Thoracic aorta (tissue), 2 donors: Measurements from ENCODE around the gene DNAJB12. TPM values are rescaled to one million over a fixed set of nuclear protein-coding genes. Genes with fewer than 3 reads are reported as not detected.
A peak's percentile ranks its signal among the peaks of the same experiment; 100 is the strongest.

Experiments
- ATAC-seq: fragments of 150-250 bp; one replicate; pipeline ENCODE4 v1.8.0; 2017; ENCODE audit warnings: low read depth; ENCODE audit not compliant: insufficient number of reproducible peaks, low FRiP score
- DNase-seq: peaks from one replicate; pipeline ENCODE4 v3.0.0-alpha.2; 2020; ENCODE audit warnings: low spot score
- H3K27ac ChIP-seq, 2 donors: fragments of 200-600 bp; sonication (generic); 1 replicate in 1 of 2; 2 replicates in 1 of 2; pipeline ENCODE4 v1.5.1; 2016; ENCODE audit warnings: mild to moderate bottlenecking in 2 of 2, moderate library complexity in 2 of 2
- H3K27me3 ChIP-seq: fragments of 200-600 bp; sonication (generic); replicated peaks from 2 replicates; pipeline ENCODE4 v1.6.0; 2016; ENCODE audit warnings: mild to moderate bottlenecking; ENCODE audit not compliant: insufficient read depth
- H3K36me3 ChIP-seq: fragments of 200-600 bp; sonication (generic); one replicate; pipeline ENCODE4 v1.5.1; 2016
- H3K4me1 ChIP-seq, 2 donors: fragments of 200-600 bp; sonication (generic); 1 replicate in 1 of 2; 2 replicates in 1 of 2; pipeline versions ENCODE4 v1.5.1 to v1.6.0; 2016; ENCODE audit warnings: low read depth in 2 of 2, mild to moderate bottlenecking in 1 of 2; ENCODE audit not compliant: control insufficient read depth in 1 of 2
- H3K4me3 ChIP-seq: fragments of 200-600 bp; sonication (generic); 2 replicates; pipeline ENCODE4 v1.5.1; 2016; ENCODE audit warnings: mild to moderate bottlenecking
- H3K9me3 ChIP-seq: fragments of 200-600 bp; sonication (generic); 2 replicates; pipeline ENCODE4 v1.5.1; 2016
- total RNA-seq, 2 donors: library from RNA; depleted of rRNA; stranded (reverse); fragments of >200 nt; gene quantifications; one replicate each; pipeline versions ENCODE4 v1.1.0 to v1.2.3, GENCODE V29; 2016
- TF ChIP-seq, protein P1 (sequence below): fragments of 200-600 bp; sonication (generic); IDR thresholded peaks from one replicate; pipeline ENCODE4 v1.5.1; 2019; ENCODE audit warnings: antibody characterized with exemption

The DNAJB12 gene
- total RNA-seq, 2 donors from 2014 or later = 33.3 to 39.5 TPM

DNA sequence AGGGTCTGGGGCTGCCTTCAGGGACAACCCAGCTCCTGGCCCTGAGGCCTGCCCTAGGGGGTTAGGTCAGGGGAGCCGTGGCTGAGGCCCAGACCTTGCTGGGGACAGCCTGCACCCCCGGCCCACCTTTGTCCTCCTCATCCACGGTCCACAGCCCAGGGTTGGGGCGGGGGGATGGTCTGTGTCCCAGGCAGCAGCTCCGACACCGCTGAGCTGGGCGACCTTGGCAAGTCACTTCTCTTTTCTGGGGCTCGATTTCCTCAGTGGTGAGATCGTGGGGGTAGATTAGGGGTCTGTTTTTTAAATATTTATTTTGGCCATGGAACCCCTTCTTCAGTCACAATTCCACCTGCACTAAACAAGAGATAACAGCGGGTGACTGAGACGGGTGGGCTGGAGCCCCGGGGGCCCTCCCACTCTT is 30.9 kb downstream of the DNAJB12 start:
- H3K27ac ChIP-seq = no peak overlapping the region
- peaks cover 38 to 52% of the 10 kb centered on the region in 2 donors for H3K4me1 ChIP-seq
- DNase-seq = no peak
- H3K36me3 ChIP-seq = no peaks in the 10 kb centered on the region
- no peaks in the 10 kb centered on the region for H3K9me3 ChIP-seq
- TF ChIP-seq, protein P1, sequence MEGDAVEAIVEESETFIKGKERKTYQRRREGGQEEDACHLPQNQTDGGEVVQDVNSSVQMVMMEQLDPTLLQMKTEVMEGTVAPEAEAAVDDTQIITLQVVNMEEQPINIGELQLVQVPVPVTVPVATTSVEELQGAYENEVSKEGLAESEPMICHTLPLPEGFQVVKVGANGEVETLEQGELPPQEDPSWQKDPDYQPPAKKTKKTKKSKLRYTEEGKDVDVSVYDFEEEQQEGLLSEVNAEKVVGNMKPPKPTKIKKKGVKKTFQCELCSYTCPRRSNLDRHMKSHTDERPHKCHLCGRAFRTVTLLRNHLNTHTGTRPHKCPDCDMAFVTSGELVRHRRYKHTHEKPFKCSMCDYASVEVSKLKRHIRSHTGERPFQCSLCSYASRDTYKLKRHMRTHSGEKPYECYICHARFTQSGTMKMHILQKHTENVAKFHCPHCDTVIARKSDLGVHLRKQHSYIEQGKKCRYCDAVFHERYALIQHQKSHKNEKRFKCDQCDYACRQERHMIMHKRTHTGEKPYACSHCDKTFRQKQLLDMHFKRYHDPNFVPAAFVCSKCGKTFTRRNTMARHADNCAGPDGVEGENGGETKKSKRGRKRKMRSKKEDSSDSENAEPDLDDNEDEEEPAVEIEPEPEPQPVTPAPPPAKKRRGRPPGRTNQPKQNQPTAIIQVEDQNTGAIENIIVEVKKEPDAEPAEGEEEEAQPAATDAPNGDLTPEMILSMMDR = no peak
- H3K27me3 ChIP-seq = no peaks in the 10 kb centered on the region
- H3K4me3 ChIP-seq = no peak overlapping the region
- ATAC-seq = no peak

DNA sequence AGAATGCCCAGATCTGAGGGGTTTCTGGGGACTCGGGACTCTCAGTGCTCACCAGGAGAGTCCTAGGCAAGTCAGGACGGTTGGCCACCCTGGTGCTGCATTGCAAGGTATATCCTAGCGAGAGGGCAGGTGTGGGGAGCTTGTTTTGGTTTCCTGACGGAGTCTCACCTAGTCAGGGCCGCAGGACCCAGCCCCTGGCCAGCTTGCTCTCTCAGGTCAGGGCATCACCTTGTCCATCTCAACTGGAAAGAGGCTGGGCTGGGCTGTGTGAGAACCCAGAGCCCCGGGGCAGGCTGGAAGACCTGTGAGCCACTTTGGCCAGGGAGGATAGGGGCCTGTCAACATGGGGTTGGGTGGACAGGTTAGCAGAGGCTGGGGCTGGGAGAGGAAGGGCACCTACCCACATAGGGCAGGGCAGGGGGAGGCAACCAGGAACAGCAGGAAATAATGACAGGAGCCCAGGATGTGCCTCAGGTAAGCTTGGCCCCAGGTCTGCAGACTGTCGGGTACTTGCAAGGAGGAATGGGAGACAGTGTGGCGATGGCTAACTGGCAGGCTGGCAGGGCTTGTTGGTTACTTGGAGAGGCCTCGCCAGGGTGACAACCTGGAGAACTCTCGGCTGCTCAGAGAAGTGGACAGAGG is 31.5 kb downstream of the DNAJB12 start:
- Histone ChIP-seq H3K27ac (no peak overlapping the region), H3K9me3 (no peaks in the 10 kb centered on the region), H3K4me1 (peaks cover 34 to 48% of the 10 kb centered on the region in 2 donors), H3K27me3 (no peaks in the 10 kb centered on the region), H3K36me3 (no peaks in the 10 kb centered on the region), H3K4me3 (no peak overlapping the region)
- DNase-seq = no peak
- TF ChIP-seq, protein P1 = no peak
- ATAC-seq = no peak

DNA sequence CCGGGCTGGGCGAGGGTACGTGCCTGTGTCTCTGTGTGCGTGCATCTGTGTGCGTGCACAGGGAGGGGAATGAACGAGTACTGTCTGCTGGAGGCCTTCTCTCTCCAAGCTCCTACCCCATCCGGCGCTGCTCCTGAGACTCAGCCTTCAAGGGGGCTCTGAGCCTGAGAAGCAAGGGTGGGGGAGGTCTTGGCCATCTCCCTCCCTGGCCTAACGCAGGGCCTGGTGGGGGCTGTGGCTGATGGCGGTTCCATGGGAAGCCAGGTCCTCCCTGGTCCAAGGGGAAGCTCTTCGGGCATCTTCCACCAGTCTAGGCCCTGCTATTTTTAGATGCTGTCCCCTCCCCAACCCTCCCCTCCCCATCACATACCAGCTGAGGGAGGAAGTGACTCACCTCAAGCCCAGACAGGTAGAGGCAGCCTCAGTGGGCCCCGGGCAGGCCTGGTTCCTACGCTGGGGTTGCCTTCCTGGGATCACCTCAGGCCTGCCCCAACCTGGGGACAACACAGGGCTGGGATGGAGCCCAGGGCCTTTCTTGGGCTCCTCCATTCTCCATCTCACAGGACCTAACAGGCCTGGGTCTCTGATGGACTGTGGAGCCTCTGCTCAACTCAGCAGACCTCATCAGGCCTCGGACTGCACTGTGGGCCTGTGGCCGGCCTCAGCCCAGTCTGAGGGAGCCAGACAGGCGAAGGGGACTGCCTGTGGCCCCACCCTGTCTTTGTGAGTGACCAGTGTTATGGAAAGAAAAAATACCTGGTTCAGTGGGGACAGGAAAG is 32.2 kb downstream of the DNAJB12 start:
- Histone ChIP-seq H3K27me3 (no peaks in the 10 kb centered on the region), H3K9me3 (no peaks in the 10 kb centered on the region), H3K27ac (no peak overlapping the region), H3K4me3 (no peak overlapping the region), H3K4me1 (peaks cover 30 to 41% of the 10 kb centered on the region in 2 donors), H3K36me3 (no peaks in the 10 kb centered on the region)
- TF ChIP-seq, protein P1 = no peak
- ATAC-seq = no peak
- no peak for DNase-seq

DNA sequence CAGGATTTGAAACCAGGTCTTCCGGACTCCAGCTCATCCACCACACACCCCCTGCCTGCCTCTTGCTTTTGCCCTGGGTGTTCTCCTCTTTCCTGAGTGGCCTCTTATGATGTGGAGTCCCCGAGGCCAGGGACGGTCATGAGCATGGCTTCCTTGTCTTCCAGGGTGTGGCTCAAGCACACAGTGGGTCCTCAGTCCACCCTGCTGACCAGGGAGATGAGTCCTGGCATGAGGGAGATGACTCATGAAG is 32.8 kb downstream of the DNAJB12 start:
- no peak overlapping the region for H3K27ac ChIP-seq
- TF ChIP-seq, protein P1 = no peak
- no peaks in the 10 kb centered on the region for H3K27me3 ChIP-seq
- peaks cover 30 to 42% of the 10 kb centered on the region in 2 donors for H3K4me1 ChIP-seq
- no peaks in the 10 kb centered on the region for H3K9me3 ChIP-seq
- ATAC-seq (no peak), DNase-seq (no peak)
- H3K4me3 ChIP-seq = no peak overlapping the region
- H3K36me3 ChIP-seq = no peaks in the 10 kb centered on the region

DNA sequence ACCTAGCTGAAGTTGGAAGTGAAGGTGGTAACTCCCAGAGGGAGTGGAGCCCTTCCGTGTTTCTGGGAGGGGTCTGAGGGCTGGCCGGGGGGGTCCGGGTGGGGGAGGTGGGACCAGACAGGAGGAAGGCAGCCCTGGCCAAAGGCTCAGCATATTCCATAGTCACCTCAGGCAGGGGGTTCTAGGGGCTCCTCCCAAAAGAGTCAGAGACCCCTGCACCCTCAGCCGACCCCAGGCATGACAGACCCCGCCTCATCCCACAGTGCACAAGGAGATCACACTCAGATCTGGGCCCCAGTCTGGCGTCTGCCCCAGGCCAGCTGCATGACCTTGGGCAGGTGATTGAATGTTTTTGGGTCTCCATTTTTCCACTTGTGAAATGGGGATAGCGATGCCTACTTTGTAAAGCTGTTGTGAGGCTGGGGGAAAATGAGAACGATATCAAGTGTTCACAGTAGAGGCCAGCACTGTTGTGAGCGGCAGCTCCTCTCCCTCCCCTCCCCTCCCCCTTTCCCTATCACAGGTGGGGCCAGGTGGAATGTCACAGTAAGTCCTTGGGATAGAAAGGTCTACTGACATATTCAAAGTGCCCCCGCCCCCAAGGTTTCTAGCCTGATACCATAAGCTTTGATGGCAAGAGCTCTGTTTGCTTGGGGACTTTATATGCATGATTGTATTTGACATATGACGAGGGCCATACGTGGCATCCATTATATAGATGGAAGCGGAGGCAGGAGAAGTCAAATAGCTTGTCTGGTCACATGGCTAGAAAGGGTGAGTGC is 33.3 kb downstream of the DNAJB12 start:
- H3K4me1 ChIP-seq = peaks cover 33 to 47% of the 10 kb centered on the region in 2 donors
- H3K4me3 ChIP-seq = no peak overlapping the region
- DNase-seq = no peak
- ATAC-seq = no peak
- TF ChIP-seq, protein P1 = no peak
- H3K36me3 ChIP-seq = no peaks in the 10 kb centered on the region
- no peaks in the 10 kb centered on the region for H3K27me3 ChIP-seq
- H3K9me3 ChIP-seq = no peaks in the 10 kb centered on the region
- H3K27ac ChIP-seq = peak overlapping the region; percentile 75 to 76
